HUES6 (cell line): ENCODE results near the gene TMEM212.
"Not testable (repeated sequence)": the region's sequence is repeated elsewhere in the genome, so short reads cannot be mapped to it uniquely, and the experiment has no call there.

Experiments used
- H3K27ac ChIP-seq: 2 replicates; pipeline ENCODE4 v1.7.0; 2013; ENCODE audit warnings: low read depth, mild to moderate bottlenecking, low read length, inconsistent platforms
- H3K27me3 ChIP-seq: 2 replicates; pipeline ENCODE4 v1.6.1; 2013; ENCODE audit warnings: low read length; ENCODE audit not compliant: control insufficient read depth, insufficient read depth
- H3K36me3 ChIP-seq: 2 replicates; pipeline ENCODE4 v1.6.1; 2013; ENCODE audit warnings: low read length; ENCODE audit not compliant: control insufficient read depth, insufficient read depth
- H3K4me1 ChIP-seq: 2 replicates; pipeline ENCODE4 v1.6.1; 2013; ENCODE audit warnings: low read length; ENCODE audit not compliant: control insufficient read depth, insufficient read depth
- H3K4me3 ChIP-seq: 2 replicates; pipeline ENCODE4 v1.5.1; 2013; ENCODE audit warnings: low read depth, low read length
- H3K9ac ChIP-seq: one replicate; pipeline ENCODE4 v1.6.1; 2013; ENCODE audit warnings: mild to moderate bottlenecking, low read length
- H3K9me3 ChIP-seq: 2 replicates; pipeline ENCODE4 v1.6.1; 2013; ENCODE audit warnings: low read depth, low read length; ENCODE audit not compliant: control insufficient read depth, insufficient read depth

TMEM212 gene

GRCh38 chr3:171813897-171814460 is 29.2 kb upstream of the TMEM212 start:
- Histone ChIP-seq H3K4me1 (peaks cover 9% of the 10 kb centered on the region; the same call in 1 of the 2 replicates), H3K9ac (no peak overlapping the region), H3K27ac (no peak overlapping the region), H3K36me3 (no peaks in the 10 kb centered on the region), H3K27me3 (peaks cover 33% of the 10 kb centered on the region), H3K9me3 (no peaks in the 10 kb centered on the region), H3K4me3 (no peak overlapping the region)

GRCh38 chr3:171814662-171815061 is 28.5 kb upstream of the TMEM212 start:
- peaks cover 26% of the 10 kb centered on the region for H3K27me3 ChIP-seq
- not testable (repeated sequence) for H3K9me3 ChIP-seq, H3K36me3 ChIP-seq, H3K9ac ChIP-seq, H3K4me1 ChIP-seq, H3K4me3 ChIP-seq, H3K27ac ChIP-seq

DNA sequence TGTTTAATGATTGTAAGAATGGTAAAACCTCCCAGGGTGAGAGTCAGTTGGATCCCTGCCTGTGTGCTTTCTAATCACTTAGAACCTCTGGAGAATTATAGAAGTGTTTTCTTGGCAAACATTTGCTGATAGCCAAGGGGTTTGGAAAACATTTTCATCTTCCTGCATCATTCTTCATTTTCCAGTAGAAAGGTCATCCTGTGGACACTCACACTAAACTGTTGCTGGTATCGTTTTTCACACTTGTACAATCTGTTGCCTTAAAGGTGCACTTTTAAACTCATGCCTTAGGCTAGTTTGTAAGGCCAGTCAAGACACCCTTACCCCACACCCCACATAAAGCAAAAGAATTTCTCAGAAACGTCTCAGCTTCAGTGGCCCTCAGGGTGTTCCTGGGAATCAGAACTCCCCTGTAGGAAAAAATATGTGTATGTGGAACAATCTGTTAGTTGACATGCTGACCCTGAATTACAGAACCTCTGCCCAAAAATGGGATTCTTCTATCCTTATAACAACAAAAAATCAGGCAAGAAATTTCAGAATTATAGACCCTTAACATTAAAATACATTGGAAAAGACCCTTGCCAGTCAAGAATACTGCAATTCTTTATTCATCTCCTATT is 27.1 kb upstream of the TMEM212 start:
- no peak overlapping the region for H3K9ac ChIP-seq
- no peaks in the 10 kb centered on the region for H3K36me3 ChIP-seq
- H3K4me1 ChIP-seq = no peaks in the 10 kb centered on the region
- no peak overlapping the region for H3K27ac ChIP-seq
- no peak overlapping the region for H3K4me3 ChIP-seq
- H3K27me3 ChIP-seq = peaks cover 12% of the 10 kb centered on the region
- H3K9me3 ChIP-seq = no peaks in the 10 kb centered on the region

- Histone ChIP-seq H3K27me3 (0 out of 2 replicates have a peak, but pooled peaks cover under 1% of the 10 kb centered on the region), H3K4me1 (peaks cover 4% of the 10 kb centered on the region), H3K27ac (no peak overlapping the region), H3K36me3 (no peaks in the 10 kb centered on the region), H3K9me3 (no peaks in the 10 kb centered on the region), H3K9ac (no peak overlapping the region), H3K4me3 (no peak overlapping the region)
Measured at GRCh38 chr3:171817074-171817800, 25.9 kb upstream of the TMEM212 start.

GRCh38 chr3:171821044-171821443 is 22.1 kb upstream of the TMEM212 start:
- no peak overlapping the region for H3K9ac ChIP-seq

GRCh38 chr3:171821778-171822358 is 21.3 kb upstream of the TMEM212 start:
- peaks cover 19% of the 10 kb centered on the region for H3K4me1 ChIP-seq
- no peak overlapping the region for H3K4me3 ChIP-seq
- H3K27me3 ChIP-seq = no peaks in the 10 kb centered on the region
- no peak overlapping the region for H3K9ac ChIP-seq
- H3K27ac ChIP-seq = no peak overlapping the region
- no peaks in the 10 kb centered on the region for H3K36me3 ChIP-seq
- H3K9me3 ChIP-seq = no peaks in the 10 kb centered on the region

More at GRCh38 chr3:171821044-171821443, 22.1 kb upstream of the TMEM212 start:
- H3K9me3 ChIP-seq = no peaks in the 10 kb centered on the region
- H3K4me3 ChIP-seq = no peak overlapping the region
- no peaks in the 10 kb centered on the region for H3K27me3 ChIP-seq
- H3K4me1 ChIP-seq = peaks cover 19% of the 10 kb centered on the region
- H3K27ac ChIP-seq = no peak overlapping the region
- H3K36me3 ChIP-seq = no peaks in the 10 kb centered on the region

- H3K27ac ChIP-seq = no peak overlapping the region
- H3K27me3 ChIP-seq = no peaks in the 10 kb centered on the region
- H3K9me3 ChIP-seq = no peaks in the 10 kb centered on the region
- H3K4me1 ChIP-seq = peaks cover 19% of the 10 kb centered on the region
- H3K9ac ChIP-seq = no peak overlapping the region
- no peaks in the 10 kb centered on the region for H3K36me3 ChIP-seq
- no peak overlapping the region for H3K4me3 ChIP-seq
Measured at GRCh38 chr3:171822431-171823106, 20.6 kb upstream of the TMEM212 start.

DNA sequence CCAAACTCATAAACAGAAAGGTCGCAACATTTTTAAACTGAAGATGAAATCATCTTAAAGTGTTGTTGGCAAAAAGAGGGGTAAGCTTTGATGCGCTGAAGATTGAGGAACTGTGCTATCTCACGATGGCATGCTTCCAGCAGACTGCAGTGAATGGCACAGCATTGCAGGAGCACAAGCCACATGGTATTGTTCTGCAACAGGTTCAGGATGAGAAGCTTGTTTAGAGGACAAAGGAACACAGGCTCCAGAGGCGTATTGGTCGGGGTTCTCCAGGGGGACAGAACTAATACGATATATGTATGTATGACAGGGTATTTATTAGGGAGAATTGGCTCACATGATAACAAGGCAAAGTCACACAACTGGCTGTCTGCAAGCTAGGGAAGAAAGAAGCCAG is 19.0 kb upstream of the TMEM212 start:
- no peak overlapping the region for H3K27ac ChIP-seq
- no peak overlapping the region for H3K4me3 ChIP-seq
- no peaks in the 10 kb centered on the region for H3K9me3 ChIP-seq
- H3K4me1 ChIP-seq = peaks cover 19% of the 10 kb centered on the region
- no peaks in the 10 kb centered on the region for H3K27me3 ChIP-seq
- H3K36me3 ChIP-seq = no peaks in the 10 kb centered on the region
- H3K9ac ChIP-seq = no peak overlapping the region

DNA sequence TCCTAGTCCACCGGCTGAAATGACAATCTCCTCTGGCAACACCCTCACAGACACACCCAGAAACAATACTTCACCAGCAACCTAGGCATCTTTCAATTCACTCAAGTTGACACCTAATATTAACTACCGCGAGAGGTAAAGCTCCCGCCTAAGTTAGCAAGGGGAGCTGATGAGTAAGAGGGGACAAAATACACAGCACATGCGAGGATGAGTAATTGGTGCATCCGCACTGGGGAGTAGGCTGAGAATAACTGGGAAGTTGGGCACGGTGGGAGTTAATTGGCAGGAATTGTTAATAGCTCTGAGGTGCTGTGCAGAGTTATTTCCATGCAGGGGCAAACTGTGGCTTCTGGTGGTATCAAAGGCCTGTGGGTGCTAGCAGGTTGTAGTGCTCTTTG is 18.3 kb upstream of the TMEM212 start:
- H3K4me3 ChIP-seq = no peak overlapping the region
- no peaks in the 10 kb centered on the region for H3K36me3 ChIP-seq
- no peak overlapping the region for H3K9ac ChIP-seq
- H3K27me3 ChIP-seq = no peaks in the 10 kb centered on the region
- H3K27ac ChIP-seq = no peak overlapping the region
- H3K9me3 ChIP-seq = no peaks in the 10 kb centered on the region
- peaks cover 22% of the 10 kb centered on the region for H3K4me1 ChIP-seq

DNA sequence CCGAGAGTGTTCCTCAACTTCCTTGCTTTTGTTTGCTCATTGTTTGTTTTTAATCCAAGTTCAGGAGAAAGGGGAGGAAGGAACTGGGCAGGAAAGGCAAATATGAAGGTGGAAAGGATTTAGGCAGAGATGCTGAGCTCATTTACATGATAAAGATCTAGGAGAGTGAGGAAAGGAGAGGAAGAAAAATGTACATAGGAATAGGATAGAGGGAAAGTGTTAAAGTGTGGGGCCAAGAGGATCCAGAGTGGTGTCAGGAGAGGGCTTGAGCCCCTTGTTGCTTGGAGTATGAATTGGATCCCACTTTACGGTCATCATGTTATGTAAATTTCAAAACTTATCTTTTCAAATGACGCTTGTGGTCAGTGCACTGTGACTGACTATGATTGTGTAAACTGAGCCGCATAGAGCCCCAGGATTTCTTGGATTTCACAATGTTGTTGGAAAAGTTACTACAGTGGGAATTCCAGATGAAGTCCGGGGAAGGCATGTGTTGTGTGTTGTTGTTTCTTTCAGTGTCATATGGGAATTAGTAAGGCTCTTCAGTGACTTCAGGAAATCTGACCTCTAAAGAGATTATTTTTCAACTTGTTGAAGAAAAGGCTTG is 17.8 kb upstream of the TMEM212 start:
- Histone ChIP-seq H3K27ac (no peak overlapping the region), H3K4me1 (peaks cover 26% of the 10 kb centered on the region), H3K27me3 (no peaks in the 10 kb centered on the region), H3K9me3 (no peaks in the 10 kb centered on the region), H3K4me3 (no peak overlapping the region), H3K36me3 (no peaks in the 10 kb centered on the region), H3K9ac (no peak overlapping the region)
